Heart left ventricle (tissue), 16 donors: ENCODE measurements around the gene MPHOSPH6. TPM values are rescaled to one million over a fixed set of nuclear protein-coding genes. Genes with fewer than 3 reads are reported as not detected.
"Not testable (repeated sequence)": the region's sequence is repeated elsewhere in the genome, so short reads cannot be mapped to it uniquely, and the experiment has no call there.

ENCODE experiments used
- ATAC-seq, 4 donors: fragments of 200-7000 bp; cut with Tn5 transposase; one replicate each; pipeline ENCODE4 v1.9.1; 2020 to 2022; ENCODE audit warnings: moderate library complexity in 4 of 4, mild to moderate bottlenecking in 3 of 4, moderate number of reproducible peaks in 1 of 4
- DNase-seq, 5 donors: peaks; one replicate each; pipeline ENCODE4 v3.0.0-alpha.2; 2020
- H3K27ac ChIP-seq, 12 donors: fragments of 200-600 bp; sonication (generic) in 4 of 12; one replicate each; pipeline versions ENCODE4 v1.5.0 to v1.8.0; 2016 to 2022; ENCODE audit warnings: mild to moderate bottlenecking in 2 of 12
- H3K27me3 ChIP-seq, 9 donors: fragments of 200-600 bp; sonication (generic) in 2 of 9; one replicate each; pipeline versions ENCODE4 v1.5.1 to v1.8.0; 2016 to 2022; ENCODE audit warnings: mild to moderate bottlenecking in 3 of 9
- H3K36me3 ChIP-seq, 9 donors: fragments of 200-600 bp; sonication (generic) in 2 of 9; one replicate each; pipeline versions ENCODE4 v1.5.0 to v1.8.0; 2018 to 2022; ENCODE audit warnings: mild to moderate bottlenecking in 2 of 9
- H3K4me1 ChIP-seq, 12 donors: fragments of 200-600 bp; sonication (generic) in 4 of 12; one replicate each; pipeline versions ENCODE4 v1.5.0 to v1.8.0; 2016 to 2022; ENCODE audit warnings: mild to moderate bottlenecking in 3 of 12
- H3K4me3 ChIP-seq, 12 donors: fragments of 200-600 bp; sonication (generic) in 4 of 12; one replicate each; pipeline versions ENCODE4 v1.5.0 to v1.8.0; 2017 to 2022; ENCODE audit warnings: mild to moderate bottlenecking in 9 of 12, moderate library complexity in 4 of 12
- H3K9me3 ChIP-seq, 12 donors: fragments of 200-600 bp; sonication (generic) in 4 of 12; one replicate each; pipeline versions ENCODE4 v1.5.0 to v1.8.0; 2016 to 2022; ENCODE audit warnings: mild to moderate bottlenecking in 1 of 12
- POLR2A ChIP-seq, 2 donors: fragments of 450-650 bp; IDR thresholded peaks; one replicate each; pipeline ENCODE4 v1.6.1; 2017; ENCODE audit warnings: antibody characterized with exemption in 2 of 2, mild to moderate bottlenecking in 2 of 2, moderate library complexity in 2 of 2
- WGBS, 4 donors: extraction: QIAGEN DNeasy Blood & Tissue Kit in 2 of 4; methylation state at CpG; one replicate each; pipeline versions ENCODE4 v1.1.5 to v1.1.7; 2013 to 2018; 5-methylcytosine and 5-hydroxymethylcytosine counted together
- intact Hi-C, 10 donors: fragments of 100-400 bp; cut with DNase I; formaldehyde crosslinking; loops; one replicate each; pipeline versions ENCODE4 v1.11.1 to v1.14.2; 2022
- polyA plus RNA-seq, 2 donors: library from polyadenylated mRNA; stranded (reverse); fragments of 200-250 nt; gene quantifications; one replicate each; pipeline ENCODE4 v1.2.3, GENCODE V29; 2013
- total RNA-seq, 9 donors: library from RNA; depleted of rRNA in 2 of 9; stranded (reverse); fragments of >200 nt in 2 of 9; fragmentation: NEBNext Ultra II Directional in 3 of 9; extraction: Animal tissue kit (Norgen Biotek cat#: 25700) in 3 of 9; gene quantifications; one replicate each; pipeline versions ENCODE4 v1.1.0 to v1.2.4, GENCODE V29; 2016 to 2023
- TF ChIP-seq, protein P1 (sequence below), 12 donors: fragments of 200-600 bp; sonication (generic) in 4 of 12; IDR thresholded peaks; one replicate each; pipeline versions ENCODE4 v1.5.0 to v1.8.0; 2018 to 2022; ENCODE audit warnings: antibody characterized with exemption in 12 of 12, mild to moderate bottlenecking in 5 of 12
- donor health status: ischemic (EF 13 %, LVEDD 7.1; RV severe dilation, severe dysfunction).
- donor health status: healthy with polysubstance abuse.
- donor health status: DM: no; HTN: yes; CAD: no.
- donor health status: DM: no; HTN: no; CAD: no.
- donor health status: ischemic (EF 25% LVEDD 6.9; RV normal size, moderate dysfunction).
- donor health status: ischemic (EF 25% LVEDD 5.7; RV mildly dilated, moderate dysfunction).
- donor health status: healthy.
- donor health status: DM: yes; HTN: yes; CAD: no.
- donor health status: ischemic (EF 35%, LVEDD 5.7; RV mildly dilated, moderate dysfunction).
- donor health status: nonischemic (EF 11% LVEDD 7.7; RV severe dilation, severe dysfunction).
- donor health status: DM: yes; HTN: yes; CAD: no.
- donor health status: PGD.
- donor health status: ischemic (EF 29% LVEDD 5.4; RV normal size, mild dysfunction).
- donor health status: nonischemic (EF 23%, LVEDD 6.1; RV moderate dilation, normal function).

The MPHOSPH6 gene
- total and polyA plus RNA-seq, 11 donors, result 6.4 to 20.5 (median 8.9) TPM

DNA sequence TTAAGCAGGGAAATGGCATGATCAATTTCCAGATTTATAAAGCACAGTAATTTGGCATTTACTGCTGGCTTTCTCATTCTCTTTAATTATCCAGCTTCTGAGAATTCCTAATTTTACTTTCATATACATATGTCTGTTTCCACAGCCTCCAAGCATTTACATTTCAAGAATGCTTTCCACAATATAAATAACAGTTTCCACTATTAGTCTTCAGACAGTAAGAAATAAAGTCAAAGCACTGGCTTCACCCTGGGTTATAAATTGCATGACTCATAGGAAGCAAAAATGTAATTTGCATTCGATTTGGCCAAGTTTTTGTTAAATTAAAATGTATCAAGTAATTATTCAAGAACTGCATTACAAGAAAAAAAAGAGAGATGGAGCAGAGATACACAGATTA lies 53.5 kb downstream of the MPHOSPH6 start:
- Histone ChIP-seq H3K27me3 (no peaks in the 10 kb centered on the region), H3K4me1 (no peaks in the 10 kb centered on the region), H3K4me3 (no peak overlapping the region), H3K36me3 (no peaks in the 10 kb centered on the region), H3K9me3 (no peaks in the 10 kb centered on the region), H3K27ac (no peak overlapping the region)
- 76 to 81% (median 79%) methylated on average over 1 of the region's 1 CpG for WGBS, 4 donors
- ATAC-seq (no peak), DNase-seq (no peak)
- no peak for TF ChIP-seq POLR2A (IDR thresholded peaks at IDR 0.05)
- TF ChIP-seq, protein P1, sequence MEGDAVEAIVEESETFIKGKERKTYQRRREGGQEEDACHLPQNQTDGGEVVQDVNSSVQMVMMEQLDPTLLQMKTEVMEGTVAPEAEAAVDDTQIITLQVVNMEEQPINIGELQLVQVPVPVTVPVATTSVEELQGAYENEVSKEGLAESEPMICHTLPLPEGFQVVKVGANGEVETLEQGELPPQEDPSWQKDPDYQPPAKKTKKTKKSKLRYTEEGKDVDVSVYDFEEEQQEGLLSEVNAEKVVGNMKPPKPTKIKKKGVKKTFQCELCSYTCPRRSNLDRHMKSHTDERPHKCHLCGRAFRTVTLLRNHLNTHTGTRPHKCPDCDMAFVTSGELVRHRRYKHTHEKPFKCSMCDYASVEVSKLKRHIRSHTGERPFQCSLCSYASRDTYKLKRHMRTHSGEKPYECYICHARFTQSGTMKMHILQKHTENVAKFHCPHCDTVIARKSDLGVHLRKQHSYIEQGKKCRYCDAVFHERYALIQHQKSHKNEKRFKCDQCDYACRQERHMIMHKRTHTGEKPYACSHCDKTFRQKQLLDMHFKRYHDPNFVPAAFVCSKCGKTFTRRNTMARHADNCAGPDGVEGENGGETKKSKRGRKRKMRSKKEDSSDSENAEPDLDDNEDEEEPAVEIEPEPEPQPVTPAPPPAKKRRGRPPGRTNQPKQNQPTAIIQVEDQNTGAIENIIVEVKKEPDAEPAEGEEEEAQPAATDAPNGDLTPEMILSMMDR (IDR thresholded peaks at IDR 0.05), result no peak
- intact Hi-C loops, result no loop called here

DNA sequence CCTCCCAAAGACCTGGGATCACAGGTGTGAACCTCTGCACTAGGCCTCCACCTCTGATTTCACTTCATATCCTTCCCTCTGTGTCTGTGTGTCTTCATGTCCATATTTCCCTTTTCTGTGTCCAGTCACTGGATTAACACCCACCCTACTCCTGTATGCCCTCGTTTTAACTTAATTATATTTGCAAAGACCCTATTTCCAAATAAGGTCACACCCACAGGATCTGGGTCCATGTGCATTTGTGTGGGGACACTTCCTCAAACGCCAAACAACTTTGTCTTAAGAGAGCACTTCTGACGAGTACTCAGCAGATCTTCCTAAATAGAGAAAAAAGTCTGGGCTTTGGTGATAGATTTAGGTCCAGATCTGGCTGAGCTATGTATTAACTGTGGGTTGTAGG lies 56.3 kb downstream of the MPHOSPH6 start:
- H3K4me3 ChIP-seq, result no peak overlapping the region
- DNase-seq (no peak), ATAC-seq (no peak)
- no peak overlapping the region for H3K27ac ChIP-seq
- no peaks in the 10 kb centered on the region for H3K9me3 ChIP-seq
- intact Hi-C loops, result no loop called here
- no peaks in the 10 kb centered on the region for H3K36me3 ChIP-seq
- TF ChIP-seq POLR2A (IDR thresholded peaks at IDR 0.05), result no peak
- TF ChIP-seq, protein P1 (IDR thresholded peaks at IDR 0.05), result no peak
- WGBS, 4 donors, result 69 to 77% (median 73%) methylated on average over 3 of the region's 3 CpGs
- peaks cover 0 to 12% (median 0%) of the 10 kb centered on the region in 9 donors for H3K27me3 ChIP-seq
- no peaks in the 10 kb centered on the region for H3K4me1 ChIP-seq

DNA sequence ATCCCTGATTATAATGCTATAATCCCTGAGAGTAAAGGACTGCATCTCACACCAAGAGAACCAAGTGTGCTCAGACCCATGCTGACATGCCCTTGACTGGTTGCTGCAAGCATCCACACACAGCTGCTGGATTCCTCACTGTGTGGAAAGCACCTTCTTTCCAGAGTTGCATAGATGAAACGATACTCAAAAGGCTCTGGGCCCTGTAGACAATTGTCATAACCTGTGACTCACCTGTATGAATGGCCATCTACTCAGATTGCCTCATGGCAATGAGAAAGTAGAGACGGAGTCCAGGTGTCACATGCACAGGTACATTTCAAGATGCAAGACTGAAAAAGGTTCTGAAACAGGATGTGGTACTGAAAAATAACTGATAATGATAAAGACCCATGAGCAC lies 58.1 kb downstream of the MPHOSPH6 start:
- DNase-seq (no peak), ATAC-seq (no peak)
- H3K27me3 ChIP-seq, result peaks cover 0 to 14% (median 0%) of the 10 kb centered on the region in 9 donors
- no peaks in the 10 kb centered on the region for H3K9me3 ChIP-seq
- intact Hi-C loops, result no loop called here
- WGBS, 4 donors, result 84 to 93% (median 88%) methylated on average over 2 of the region's 2 CpGs
- H3K4me3 ChIP-seq, result no peak overlapping the region
- no peak overlapping the region for H3K27ac ChIP-seq
- TF ChIP-seq POLR2A (IDR thresholded peaks at IDR 0.05), result no peak
- H3K4me1 ChIP-seq, result no peaks in the 10 kb centered on the region
- no peaks in the 10 kb centered on the region for H3K36me3 ChIP-seq

DNA sequence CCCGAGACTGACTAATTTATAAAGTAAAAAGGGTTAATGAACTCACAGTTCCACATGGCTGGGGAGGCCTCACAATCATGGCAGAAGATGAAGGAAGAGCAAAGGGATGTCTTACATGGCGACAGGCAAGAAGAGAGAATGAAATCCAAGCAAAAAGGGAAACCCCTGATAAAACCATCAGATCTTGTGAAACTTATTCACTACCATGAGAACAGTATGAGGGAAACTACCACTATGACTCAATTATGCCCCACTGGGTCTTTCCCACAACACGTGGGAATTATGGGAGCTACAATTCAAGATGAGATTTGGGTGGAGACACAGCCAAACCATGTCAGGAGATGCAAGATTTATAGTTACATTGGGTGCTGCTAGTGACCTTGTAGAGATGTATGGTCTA lies 60.8 kb downstream of the MPHOSPH6 start:
- intact Hi-C loops, ATAC-seq, H3K4me1 ChIP-seq, DNase-seq, H3K4me3 ChIP-seq, H3K9me3 ChIP-seq, H3K27ac ChIP-seq, H3K36me3 ChIP-seq: not testable (repeated sequence)
- 65 to 67% (median 66%) methylated on average over 3 of the region's 3 CpGs for WGBS, 4 donors
- H3K27me3 ChIP-seq, result peaks cover 0 to 14% (median 0%) of the 10 kb centered on the region in 9 donors

DNA sequence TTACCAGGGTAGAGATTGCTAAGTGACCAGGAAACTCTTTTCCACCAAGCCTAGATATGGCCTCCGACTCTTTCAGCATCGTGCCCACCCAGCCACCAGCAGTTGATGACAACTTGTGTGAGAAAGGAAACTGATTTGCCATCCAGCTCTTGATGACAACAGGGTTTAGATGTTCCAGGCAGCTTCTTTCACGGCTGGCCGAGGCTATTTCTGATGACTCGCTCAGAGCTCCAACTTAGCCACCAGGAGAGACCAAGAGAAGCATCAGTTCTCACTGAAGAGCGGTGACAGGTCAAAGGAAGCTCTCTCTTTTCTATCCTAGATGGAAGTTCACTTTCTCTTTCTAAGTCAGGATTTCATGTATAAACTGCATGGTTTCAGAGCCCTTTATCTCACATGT lies 61.2 kb downstream of the MPHOSPH6 start:
- H3K9me3 ChIP-seq, result no peaks in the 10 kb centered on the region
- TF ChIP-seq, protein P1 (IDR thresholded peaks at IDR 0.05), result no peak
- no peak for TF ChIP-seq POLR2A (IDR thresholded peaks at IDR 0.05)
- no peak overlapping the region for H3K27ac ChIP-seq
- DNase-seq (no peak), ATAC-seq (no peak)
- H3K4me3 ChIP-seq, result no peak overlapping the region
- intact Hi-C loops, result no loop called here
- H3K4me1 ChIP-seq, result no peaks in the 10 kb centered on the region
- 31 to 48% (median 38%) methylated on average over 6 of the region's 6 CpGs for WGBS, 4 donors
- H3K27me3 ChIP-seq, result peaks cover 0 to 14% (median 0%) of the 10 kb centered on the region in 9 donors
- no peaks in the 10 kb centered on the region for H3K36me3 ChIP-seq
